Stomach (tissue), 9 donors: Measurements from ENCODE around the gene PRTN3. TPM values are rescaled to one million over a fixed set of nuclear protein-coding genes. Genes with fewer than 3 reads are reported as not detected.

Experiments used
- DNase-seq, 2 donors: peaks; one replicate each; pipeline versions ENCODE4 v3.0.0 to v3.0.0-alpha.2; 2013 to 2019
- H3K27ac ChIP-seq, 5 donors: fragments of 200-600 bp in 4 of 5; sonication (generic) in 4 of 5; one replicate each; pipeline ENCODE4 v1.5.1; 2013 to 2019; ENCODE audit warnings: mild to moderate bottlenecking in 1 of 5, moderate library complexity in 1 of 5
- H3K27me3 ChIP-seq, 3 donors: fragments of 200-600 bp; sonication (generic); one replicate each; pipeline ENCODE4 v1.5.1; 2017 to 2019; ENCODE audit warnings: mixed run types in 1 of 3
- H3K36me3 ChIP-seq, 4 donors: fragments of 200-600 bp; sonication (generic); 1 replicate in 3 of 4; 2 replicates in 1 of 4; pipeline ENCODE4 v1.5.1; 2016 to 2019
- H3K4me1 ChIP-seq, 4 donors: fragments of 200-600 bp; sonication (generic); one replicate each; pipeline ENCODE4 v1.5.1; 2016 to 2019
- H3K4me3 ChIP-seq, 4 donors: fragments of 200-600 bp; sonication (generic) in 3 of 4; one replicate each; pipeline ENCODE4 v1.5.1; 2016 to 2019; ENCODE audit warnings: mild to moderate bottlenecking in 1 of 4
- H3K9me3 ChIP-seq, 4 donors: fragments of 200-600 bp; sonication (generic); one replicate each; pipeline ENCODE4 v1.5.1; 2016 to 2019
- EP300 ChIP-seq: sonication (generic); formaldehyde crosslinking; IDR thresholded peaks from one replicate; pipeline ENCODE4 v1.6.1; 2017; ENCODE audit warnings: antibody characterized with exemption
- POLR2A ChIP-seq, 4 donors: fragments of 450-650 bp; IDR thresholded peaks; one replicate each; pipeline ENCODE4 v1.6.1; 2016; ENCODE audit warnings: antibody characterized with exemption in 4 of 4, control low read depth in 2 of 4, mild to moderate bottlenecking in 1 of 4, moderate library complexity in 1 of 4
- POLR2AphosphoS5 ChIP-seq, 3 donors: sonication (generic); formaldehyde crosslinking; IDR thresholded peaks; one replicate each; pipeline ENCODE4 v1.6.1; 2016; ENCODE audit warnings: antibody characterized with exemption in 3 of 3
- WGBS, 5 donors: extraction: QIAGEN DNeasy Blood & Tissue Kit in 3 of 5; methylation state at CpG; one replicate each; pipeline versions ENCODE4 v1.1.5 to v1.1.7; 2013 to 2018; 5-methylcytosine and 5-hydroxymethylcytosine counted together
- intact Hi-C: fragments of 100-400 bp; cut with DNase I; formaldehyde crosslinking; loops from one replicate; pipeline ENCODE4 v1.15.1; 2023; ENCODE audit warnings: low total_unique reads
- polyA plus RNA-seq, 3 donors: library from polyadenylated mRNA; stranded (reverse); fragments of 200-250 nt; gene quantifications; one replicate each; pipeline ENCODE4 v1.2.3, GENCODE V29; 2013
- small RNA-seq, 4 donors: library from RNA; depleted of rRNA; stranded (forward); fragments of <200 nt; gene quantifications; one replicate each; pipeline ENCODE3, GENCODE V24; 2016
- total RNA-seq, 5 donors: library from RNA; depleted of rRNA; stranded (reverse); fragments of >200 nt; gene quantifications; one replicate each; pipeline versions ENCODE4 v1.1.0 to v1.2.3, GENCODE V29; 2014 to 2016
- TF ChIP-seq, protein P1 (sequence below), 7 experiments: fragments of 450-650 bp in 4 of 7; fragments of 200-600 bp in 3 of 7; sonication (generic) in 3 of 7; IDR thresholded peaks; one replicate each; pipeline ENCODE4 v1.5.1; 2016 to 2019; ENCODE audit warnings: antibody characterized with exemption in 7 of 7, control low read depth in 2 of 7, mild to moderate bottlenecking in 1 of 7
- donor health status: healthy with polysubstance abuse.
- donor health status: Bipolar disorder and iron deficiency.
- donor health status: healthy.

Gene PRTN3
- total and polyA plus RNA-seq, 8 donors, result 0.15 to 2.6 TPM; not detected in 6

GRCh38 chr19:896434-896833, 55.6 kb downstream of the PRTN3 start:
- Histone ChIP-seq H3K27me3 (no peaks in the 10 kb centered on the region), H3K4me1 (peaks cover 5 to 37% (median 12%) of the 10 kb centered on the region in 4 donors), H3K36me3 (peaks cover 14 to 48% (median 41%) of the 10 kb centered on the region in 4 donors), H3K27ac (no peak overlapping the region), H3K4me3 (no peak overlapping the region), H3K9me3 (no peaks in the 10 kb centered on the region)
- TF ChIP-seq EP300 (no peak), POLR2A (IDR thresholded peaks at IDR 0.05) (no peak), POLR2AphosphoS5 (IDR thresholded peaks at IDR 0.05) (no peak)
- TF ChIP-seq, protein P1, sequence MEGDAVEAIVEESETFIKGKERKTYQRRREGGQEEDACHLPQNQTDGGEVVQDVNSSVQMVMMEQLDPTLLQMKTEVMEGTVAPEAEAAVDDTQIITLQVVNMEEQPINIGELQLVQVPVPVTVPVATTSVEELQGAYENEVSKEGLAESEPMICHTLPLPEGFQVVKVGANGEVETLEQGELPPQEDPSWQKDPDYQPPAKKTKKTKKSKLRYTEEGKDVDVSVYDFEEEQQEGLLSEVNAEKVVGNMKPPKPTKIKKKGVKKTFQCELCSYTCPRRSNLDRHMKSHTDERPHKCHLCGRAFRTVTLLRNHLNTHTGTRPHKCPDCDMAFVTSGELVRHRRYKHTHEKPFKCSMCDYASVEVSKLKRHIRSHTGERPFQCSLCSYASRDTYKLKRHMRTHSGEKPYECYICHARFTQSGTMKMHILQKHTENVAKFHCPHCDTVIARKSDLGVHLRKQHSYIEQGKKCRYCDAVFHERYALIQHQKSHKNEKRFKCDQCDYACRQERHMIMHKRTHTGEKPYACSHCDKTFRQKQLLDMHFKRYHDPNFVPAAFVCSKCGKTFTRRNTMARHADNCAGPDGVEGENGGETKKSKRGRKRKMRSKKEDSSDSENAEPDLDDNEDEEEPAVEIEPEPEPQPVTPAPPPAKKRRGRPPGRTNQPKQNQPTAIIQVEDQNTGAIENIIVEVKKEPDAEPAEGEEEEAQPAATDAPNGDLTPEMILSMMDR (IDR thresholded peaks at IDR 0.05), result no peak
- no peak for DNase-seq
- 92 to 97% (median 96%) methylated on average over 10 of the region's 10 CpGs for WGBS, 5 donors
- intact Hi-C loops, result no loop called here

GRCh38 chr19:896999-897398, 56.2 kb downstream of the PRTN3 start:
- Histone ChIP-seq H3K9me3 (no peaks in the 10 kb centered on the region), H3K4me1 (peaks cover 3 to 36% (median 8%) of the 10 kb centered on the region in 4 donors), H3K27ac (no peak overlapping the region), H3K27me3 (no peaks in the 10 kb centered on the region), H3K4me3 (no peak overlapping the region), H3K36me3 (peaks cover 15 to 54% (median 47%) of the 10 kb centered on the region in 4 donors)
- no peak for DNase-seq
- intact Hi-C loops, result no loop called here
- TF ChIP-seq, protein P1 (IDR thresholded peaks at IDR 0.05), result no peak
- TF ChIP-seq EP300, result no peak
- TF ChIP-seq POLR2A (IDR thresholded peaks at IDR 0.05), result no peak
- no peak for TF ChIP-seq POLR2AphosphoS5 (IDR thresholded peaks at IDR 0.05)
- WGBS, 5 donors, result 90 to 96% (median 91%) methylated on average over 11 of the region's 11 CpGs

- intact Hi-C loops, result no loop called here
- Histone ChIP-seq H3K27ac (no peak overlapping the region), H3K9me3 (no peaks in the 10 kb centered on the region), H3K27me3 (no peaks in the 10 kb centered on the region), H3K4me1 (peaks cover 0 to 34% (median 3%) of the 10 kb centered on the region in 4 donors), H3K4me3 (no peak overlapping the region), H3K36me3 (peaks cover 15 to 55% (median 51%) of the 10 kb centered on the region in 4 donors)
- WGBS, 5 donors, result 81 to 92% (median 89%) methylated on average over 5 to 26 of the region's 26 CpGs
- TF ChIP-seq POLR2A (IDR thresholded peaks at IDR 0.05) (no peak), POLR2AphosphoS5 (IDR thresholded peaks at IDR 0.05) (no peak), EP300 (no peak)
- TF ChIP-seq, protein P1 (IDR thresholded peaks at IDR 0.05), result no peak
- DNase-seq, result no peak
Observed at GRCh38 chr19:897442-898039, 56.7 kb downstream of the PRTN3 start.

Small RNA genes within 50 kb of the gene (small RNA-seq; reads per million reads assigned to genes)
- gene MIR3187 (0 reads per million in 4 donors), gene RNU6-9 (0 reads per million in 4 donors)

Other genes with a start within 250 kb of the PRTN3 start
- 100 to 1,000 TPM in 1 of 5 donors, 10 to 100 TPM in 4; 18.5 to 196 (median 57.8) TPM for gene POLRMT, start 207.5 kb upstream of the PRTN3 start, total RNA-seq
- gene POLRMT, start 207.5 kb upstream of the PRTN3 start, polyA plus RNA-seq, result 100 to 1,000 TPM in 1 of 3 donors, 10 to 100 TPM in 2; 73.5 to 103 (median 89.4) TPM
- under 1 TPM in 1 of 5 donors, not detected in 4; 0.45 TPM for gene FGF22, start 201.1 kb upstream of the PRTN3 start, total RNA-seq
- under 1 TPM; 0.37 to 0.76 (median 0.48) TPM for gene FGF22, start 201.1 kb upstream of the PRTN3 start, polyA plus RNA-seq
- gene RNF126, start 177.8 kb upstream of the PRTN3 start, total RNA-seq, result 100 to 1,000 TPM in 1 of 5 donors, 10 to 100 TPM in 4; 21.1 to 240 (median 65.9) TPM
- gene RNF126, start 177.8 kb upstream of the PRTN3 start, polyA plus RNA-seq, result 10 to 100 TPM; 29.9 to 35.1 (median 35.0) TPM
- 100 to 1,000 TPM in 1 of 5 donors, 10 to 100 TPM in 4; 12.3 to 136 (median 62.9) TPM for gene FSTL3, start 164.6 kb upstream of the PRTN3 start, total RNA-seq
- gene FSTL3, start 164.6 kb upstream of the PRTN3 start, polyA plus RNA-seq, result 10 to 100 TPM; 12.5 to 32.8 (median 20.7) TPM
- not detected for gene PRSS57, start 145.5 kb upstream of the PRTN3 start, total RNA-seq
- not detected for gene PRSS57, start 145.5 kb upstream of the PRTN3 start, polyA plus RNA-seq
- gene PALM, start 132.1 kb upstream of the PRTN3 start, total RNA-seq, result 10 to 100 TPM; 12.1 to 88.9 (median 17.5) TPM
- 10 to 100 TPM in 2 of 3 donors, 1 to 10 TPM in 1; 9.8 to 14.8 (median 12.0) TPM for gene PALM, start 132.1 kb upstream of the PRTN3 start, polyA plus RNA-seq
- gene MISP, start 89.9 kb upstream of the PRTN3 start, total RNA-seq, result 100 to 1,000 TPM in 1 of 5 donors, 10 to 100 TPM in 3, 1 to 10 TPM in 1; 5.3 to 149 (median 27.7) TPM
- 10 to 100 TPM in 2 of 3 donors, 1 to 10 TPM in 1; 2.1 to 12.9 (median 12.5) TPM for gene MISP, start 89.9 kb upstream of the PRTN3 start, polyA plus RNA-seq
- 100 to 1,000 TPM in 4 of 5 donors, 10 to 100 TPM in 1; 92.9 to 539 (median 173) TPM for gene PTBP1, start 43.5 kb upstream of the PRTN3 start, total RNA-seq
- gene PTBP1, start 43.5 kb upstream of the PRTN3 start, polyA plus RNA-seq, result 10 to 100 TPM; 74.8 to 80.9 (median 74.8) TPM
- gene PLPPR3, start 19.0 kb upstream of the PRTN3 start, total RNA-seq, result under 1 TPM in 1 of 5 donors, not detected in 4; 0.55 TPM
- gene PLPPR3, start 19.0 kb upstream of the PRTN3 start, polyA plus RNA-seq, result under 1 TPM in 1 of 3 donors, not detected in 2; 0.46 TPM
- gene AZU1, start 13.2 kb upstream of the PRTN3 start, total RNA-seq, result under 1 TPM in 1 of 5 donors, not detected in 4; 0.55 TPM
- 1 to 10 TPM in 1 of 3 donors, under 1 TPM in 2; 0.53 to 1.5 (median 1.00) TPM for gene AZU1, start 13.2 kb upstream of the PRTN3 start, polyA plus RNA-seq
- 10 to 100 TPM in 1 of 5 donors, 1 to 10 TPM in 1, not detected in 3; 2.9 to 10.5 TPM for gene ELANE, start 11.3 kb downstream of the PRTN3 start, total RNA-seq
- 1 to 10 TPM in 2 of 3 donors, not detected in 1; 1.1 to 3.4 TPM for gene ELANE, start 11.3 kb downstream of the PRTN3 start, polyA plus RNA-seq
- gene CFD, start 18.7 kb downstream of the PRTN3 start, total RNA-seq, result 1,000 to 10,000 TPM in 1 of 5 donors, 100 to 1,000 TPM in 3, 10 to 100 TPM in 1; 36.6 to 1,275 (median 118) TPM
- gene CFD, start 18.7 kb downstream of the PRTN3 start, polyA plus RNA-seq, result 100 to 1,000 TPM in 2 of 3 donors, 10 to 100 TPM in 1; 48.7 to 204 (median 140) TPM
- gene MED16, start 52.2 kb downstream of the PRTN3 start, total RNA-seq, result 100 to 1,000 TPM in 2 of 5 donors, 10 to 100 TPM in 3; 16.7 to 126 (median 82.1) TPM
- 10 to 100 TPM; 49.0 to 74.0 (median 54.7) TPM for gene MED16, start 52.2 kb downstream of the PRTN3 start, polyA plus RNA-seq
- not detected for gene RNU6-9, start 52.5 kb downstream of the PRTN3 start, total RNA-seq
- gene RNU6-9, start 52.5 kb downstream of the PRTN3 start, polyA plus RNA-seq, result not detected
- gene R3HDM4, start 72.2 kb downstream of the PRTN3 start, total RNA-seq, result 10 to 100 TPM in 3 of 5 donors, 1 to 10 TPM in 2; 5.8 to 62.0 (median 29.7) TPM
- gene R3HDM4, start 72.2 kb downstream of the PRTN3 start, polyA plus RNA-seq, result 10 to 100 TPM; 47.1 to 63.8 (median 60.0) TPM
- gene KISS1R, start 76.3 kb downstream of the PRTN3 start, total RNA-seq, result not detected
- not detected for gene KISS1R, start 76.3 kb downstream of the PRTN3 start, polyA plus RNA-seq
- gene ARID3A, start 85.0 kb downstream of the PRTN3 start, total RNA-seq, result 10 to 100 TPM in 2 of 5 donors, 1 to 10 TPM in 2, not detected in 1; 1.8 to 23.5 (median 8.6) TPM
- gene ARID3A, start 85.0 kb downstream of the PRTN3 start, polyA plus RNA-seq, result 1 to 10 TPM; 1.1 to 4.3 (median 2.1) TPM
- 100 to 1,000 TPM in 2 of 5 donors, 10 to 100 TPM in 3; 19.1 to 410 (median 67.7) TPM for gene WDR18, start 143.3 kb downstream of the PRTN3 start, total RNA-seq
- 10 to 100 TPM; 44.4 to 81.3 (median 51.9) TPM for gene WDR18, start 143.3 kb downstream of the PRTN3 start, polyA plus RNA-seq
- not detected for gene GRIN3B, start 159.4 kb downstream of the PRTN3 start, total RNA-seq
- gene GRIN3B, start 159.4 kb downstream of the PRTN3 start, polyA plus RNA-seq, result under 1 TPM in 1 of 3 donors, not detected in 2; 0.03 TPM
- 100 to 1,000 TPM in 4 of 5 donors, 10 to 100 TPM in 1; 59.7 to 536 (median 338) TPM for gene TMEM259, start 180.1 kb downstream of the PRTN3 start, total RNA-seq
- gene TMEM259, start 180.1 kb downstream of the PRTN3 start, polyA plus RNA-seq, result 100 to 1,000 TPM in 1 of 3 donors, 10 to 100 TPM in 2; 60.5 to 199 (median 89.2) TPM
- gene RNU6-2, start 180.5 kb downstream of the PRTN3 start, total RNA-seq, result not detected
- not detected for gene RNU6-2, start 180.5 kb downstream of the PRTN3 start, polyA plus RNA-seq
- 10 to 100 TPM in 4 of 5 donors, 1 to 10 TPM in 1; 7.0 to 98.5 (median 56.4) TPM for gene CNN2, start 185.6 kb downstream of the PRTN3 start, total RNA-seq
- gene CNN2, start 185.6 kb downstream of the PRTN3 start, polyA plus RNA-seq, result 10 to 100 TPM; 85.1 to 93.9 (median 91.8) TPM
- 100 to 1,000 TPM in 1 of 5 donors, 10 to 100 TPM in 3, 1 to 10 TPM in 1; 5.1 to 144 (median 38.8) TPM for gene ABCA7, start 199.1 kb downstream of the PRTN3 start, total RNA-seq
- 10 to 100 TPM; 14.2 to 31.6 (median 22.0) TPM for gene ABCA7, start 199.1 kb downstream of the PRTN3 start, polyA plus RNA-seq
- gene ARHGAP45, start 226.2 kb downstream of the PRTN3 start, total RNA-seq, result 100 to 1,000 TPM in 1 of 5 donors, 10 to 100 TPM in 4; 14.3 to 211 (median 22.3) TPM
- 10 to 100 TPM; 12.2 to 15.4 (median 14.0) TPM for gene ARHGAP45, start 226.2 kb downstream of the PRTN3 start, polyA plus RNA-seq